HUDEP-2 (cell line): ENCODE measurements around the gene DHRS9.
A peak's percentile ranks its signal among the peaks of the same experiment; 100 is the strongest.

Experiments
- DNase-seq, 76 experiments: peaks; one replicate each; lab custom pipeline; 2025; ENCODE audit not compliant: unreplicated experiment in 76 of 76; lab: John Stamatoyannopoulos, UW

DHRS9 gene

GRCh38 chr2:169091761-169092519 lies 22.6 kb downstream of the DHRS9 start:
- no peak for DNase-seq

- DNase-seq: no peak
Observed at GRCh38 chr2:169093535-169093934, 24.2 kb downstream of the DHRS9 start.

- DNase-seq: no peak
Observed at GRCh38 chr2:169094676-169095075, 25.3 kb downstream of the DHRS9 start.

- DNase-seq: peak in 12 of 76 experiments; percentile 2 to 46 (median 20)
Observed at GRCh38 chr2:169095621-169096105, 26.3 kb downstream of the DHRS9 start.

- no peak for DNase-seq
Observed at GRCh38 chr2:169104848-169105247, 35.5 kb downstream of the DHRS9 start.

GRCh38 chr2:169105476-169105875 lies 36.1 kb downstream of the DHRS9 start:
- no peak for DNase-seq

GRCh38 chr2:169106134-169106533 lies 36.8 kb downstream of the DHRS9 start:
- no peak for DNase-seq

GRCh38 chr2:169106563-169107545 lies 37.5 kb downstream of the DHRS9 start:
- DNase-seq: no peak

- no peak for DNase-seq
Observed at GRCh38 chr2:169107645-169108044, 38.3 kb downstream of the DHRS9 start.

GRCh38 chr2:169108099-169108884 lies 38.9 kb downstream of the DHRS9 start:
- DNase-seq: no peak

GRCh38 chr2:169109502-169110409 lies 40.4 kb downstream of the DHRS9 start:
- peak in 66 of 76 experiments; percentile 2 to 76 (median 47) for DNase-seq

GRCh38 chr2:169110419-169110818 lies 41.1 kb downstream of the DHRS9 start:
- no peak for DNase-seq

GRCh38 chr2:169110916-169111315 lies 41.6 kb downstream of the DHRS9 start:
- no peak for DNase-seq

GRCh38 chr2:169112841-169113240 lies 43.5 kb downstream of the DHRS9 start:
- DNase-seq: no peak

- no peak for DNase-seq
Observed at GRCh38 chr2:169114056-169114455, 44.7 kb downstream of the DHRS9 start.

GRCh38 chr2:169116327-169116726 lies 47.0 kb downstream of the DHRS9 start:
- DNase-seq: no peak

GRCh38 chr2:169116993-169117392 lies 47.6 kb downstream of the DHRS9 start:
- DNase-seq: no peak

GRCh38 chr2:169118060-169118459 lies 48.7 kb downstream of the DHRS9 start:
- peak in 10 of 76 experiments; percentile 2 to 59 (median 31) for DNase-seq

GRCh38 chr2:169119123-169119760 lies 49.9 kb downstream of the DHRS9 start:
- no peak for DNase-seq
